Adrenal gland (tissue), 12 donors: ENCODE measurements around the gene KIAA1671. TPM values are rescaled to one million over a fixed set of nuclear protein-coding genes. Genes with fewer than 3 reads are reported as not detected.

Experiments used
- DNase-seq, 7 donors: peaks; one replicate each; pipeline ENCODE4 v3.0.0-alpha.2; 2019 to 2020
- H3K27ac ChIP-seq, 5 donors: fragments of 200-600 bp; sonication (generic) in 4 of 5; 1 replicate in 3 of 5; 2 replicates in 2 of 5; pipeline versions ENCODE4 v1.5.1 to v1.8.0; 2016 to 2020; ENCODE audit warnings: mild to moderate bottlenecking in 1 of 5
- H3K27me3 ChIP-seq: fragments of 200-600 bp; 2 replicates; pipeline ENCODE4 v1.8.0; 2021
- H3K36me3 ChIP-seq, 2 donors: fragments of 200-600 bp; replicated peaks in 1 of 2; 1 replicate in 1 of 2; 2 replicates in 1 of 2; pipeline versions ENCODE4 v1.5.1 to v1.8.0; 2018 to 2022
- H3K4me1 ChIP-seq, 2 donors: fragments of 200-600 bp; replicated peaks in 1 of 2; 1 replicate in 1 of 2; 2 replicates in 1 of 2; pipeline versions ENCODE4 v1.5.1 to v1.8.0; 2018 to 2021
- H3K4me3 ChIP-seq, 4 donors: fragments of 200-600 bp; sonication (generic) in 3 of 4; one replicate each; pipeline ENCODE4 v1.5.1; 2016 to 2018
- H3K9me3 ChIP-seq, 3 donors: fragments of 200-600 bp; sonication (generic) in 1 of 3; replicated peaks in 1 of 3; 1 replicate in 2 of 3; 2 replicates in 1 of 3; pipeline versions ENCODE4 v1.5.1 to v1.8.0; 2016 to 2021
- POLR2A ChIP-seq, 2 donors: fragments of 450-650 bp; IDR thresholded peaks; one replicate each; pipeline ENCODE4 v1.6.1; 2017; ENCODE audit warnings: antibody characterized with exemption in 2 of 2, mild to moderate bottlenecking in 2 of 2, moderate library complexity in 1 of 2
- WGBS, 4 donors: extraction: QIAGEN DNeasy Blood & Tissue Kit in 2 of 4; methylation state at CpG; one replicate each; pipeline versions ENCODE4 v1.1.5 to v1.1.7; 2013 to 2017; 5-methylcytosine and 5-hydroxymethylcytosine counted together
- intact Hi-C, 2 donors: fragments of 100-400 bp; cut with DNase I; formaldehyde crosslinking; loops; one replicate each; pipeline versions ENCODE4 v1.14.1 to v1.15.0; 2022 to 2023
- polyA plus RNA-seq, 3 donors: library from polyadenylated mRNA; stranded (reverse); fragments of 200-250 nt in 2 of 3; fragments of 350-450 nt in 1 of 3; fragmentation: Illumina TruSeq in 1 of 3; extraction: RNeasy Lipid Tissue Mini Kit (QIAGEN cat#74804) in 1 of 3; gene quantifications; one replicate each; pipeline ENCODE4 v1.2.3, GENCODE V29; 2013 to 2014
- total RNA-seq, 9 donors: library from RNA; depleted of rRNA in 4 of 9; stranded (reverse); fragments of >200 nt in 4 of 9; fragments of 120-200 nt in 1 of 9; fragmentation: NEBNext Ultra II Directional in 1 of 9; extraction: Animal tissue kit (Norgen Biotek cat#: 25700) in 1 of 9; gene quantifications; one replicate each; pipeline versions ENCODE4 v1.1.0 to v1.2.4, GENCODE V29; 2013 to 2023
- TF ChIP-seq, protein P1 (sequence below), 6 experiments: fragments of 450-650 bp in 4 of 6; fragments of 200-600 bp in 2 of 6; sonication (generic) in 1 of 6; IDR thresholded peaks; 1 replicate in 5 of 6; 2 replicates in 1 of 6; pipeline versions ENCODE4 v1.5.1 to v1.8.0; 2016 to 2021; ENCODE audit warnings: antibody characterized with exemption in 6 of 6, mild to moderate bottlenecking in 2 of 6, moderate library complexity in 1 of 6
- donor health status: healthy with polysubstance abuse.
- donor health status: Bipolar disorder and iron deficiency.
- donor health status: DM: yes; HTN: yes; CAD: no.
- donor health status: DM: no; HTN: no; CAD: no.
- donor health status: DM: no; HTN: no; CAD: no.
- donor health status: DM: yes; HTN: yes; CAD: no.

Gene KIAA1671
- total and polyA plus RNA-seq, 12 donors = 5.3 to 71.0 (median 45.8) TPM

DNA sequence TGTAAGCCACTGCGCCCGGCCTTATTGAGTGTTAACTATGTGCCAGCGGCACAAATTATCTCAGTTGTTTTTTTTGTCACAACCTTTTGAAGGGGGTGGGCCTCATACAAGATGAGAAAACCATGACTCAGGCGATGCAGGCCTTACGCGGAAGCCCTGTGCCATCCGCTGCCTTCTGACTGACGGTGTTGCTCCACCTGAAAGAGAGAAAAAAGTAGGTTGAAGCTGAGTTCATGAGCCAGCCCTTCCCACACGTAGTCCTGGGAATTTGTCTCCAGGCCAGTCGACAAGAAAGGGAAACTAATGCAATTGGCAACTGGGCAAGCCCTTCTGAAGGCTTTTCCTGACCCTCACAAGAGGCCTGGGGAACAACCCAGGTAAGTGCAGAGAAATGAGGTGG, 150.2 kb downstream of the KIAA1671 start:
- TF ChIP-seq, protein P1, sequence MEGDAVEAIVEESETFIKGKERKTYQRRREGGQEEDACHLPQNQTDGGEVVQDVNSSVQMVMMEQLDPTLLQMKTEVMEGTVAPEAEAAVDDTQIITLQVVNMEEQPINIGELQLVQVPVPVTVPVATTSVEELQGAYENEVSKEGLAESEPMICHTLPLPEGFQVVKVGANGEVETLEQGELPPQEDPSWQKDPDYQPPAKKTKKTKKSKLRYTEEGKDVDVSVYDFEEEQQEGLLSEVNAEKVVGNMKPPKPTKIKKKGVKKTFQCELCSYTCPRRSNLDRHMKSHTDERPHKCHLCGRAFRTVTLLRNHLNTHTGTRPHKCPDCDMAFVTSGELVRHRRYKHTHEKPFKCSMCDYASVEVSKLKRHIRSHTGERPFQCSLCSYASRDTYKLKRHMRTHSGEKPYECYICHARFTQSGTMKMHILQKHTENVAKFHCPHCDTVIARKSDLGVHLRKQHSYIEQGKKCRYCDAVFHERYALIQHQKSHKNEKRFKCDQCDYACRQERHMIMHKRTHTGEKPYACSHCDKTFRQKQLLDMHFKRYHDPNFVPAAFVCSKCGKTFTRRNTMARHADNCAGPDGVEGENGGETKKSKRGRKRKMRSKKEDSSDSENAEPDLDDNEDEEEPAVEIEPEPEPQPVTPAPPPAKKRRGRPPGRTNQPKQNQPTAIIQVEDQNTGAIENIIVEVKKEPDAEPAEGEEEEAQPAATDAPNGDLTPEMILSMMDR (IDR thresholded peaks at IDR 0.05) = no peak
- no peak for TF ChIP-seq POLR2A (IDR thresholded peaks at IDR 0.05)
- intact Hi-C loops = no loop called here
- WGBS, 4 donors = 79 to 86% (median 84%) methylated on average over 10 of the region's 10 CpGs
- Histone ChIP-seq H3K4me3 (no peak overlapping the region), H3K27me3 (no peaks in the 10 kb centered on the region), H3K36me3 (no peaks in the 10 kb centered on the region), H3K27ac (no peak overlapping the region), H3K4me1 (peaks cover 0 to 5% of the 10 kb centered on the region in 2 donors), H3K9me3 (no peaks in the 10 kb centered on the region)
- DNase-seq = peak in 1 of 7 donors; percentile 34

- intact Hi-C loops = no loop called here
- no peaks in the 10 kb centered on the region for H3K9me3 ChIP-seq
- H3K27ac ChIP-seq = no peak overlapping the region
- 74 to 86% (median 76%) methylated on average over 6 of the region's 6 CpGs for WGBS, 4 donors
- TF ChIP-seq, protein P1 (IDR thresholded peaks at IDR 0.05) = no peak
- TF ChIP-seq POLR2A (IDR thresholded peaks at IDR 0.05) = no peak
- H3K27me3 ChIP-seq = no peaks in the 10 kb centered on the region
- no peak for DNase-seq
- no peak overlapping the region for H3K4me3 ChIP-seq
- no peaks in the 10 kb centered on the region for H3K4me1 ChIP-seq
- H3K36me3 ChIP-seq = no peaks in the 10 kb centered on the region
Measured at GRCh38 chr22:25104367-25104766, 151.9 kb downstream of the KIAA1671 start.

GRCh38 chr22:25105817-25106650, 153.5 kb downstream of the KIAA1671 start:
- Histone ChIP-seq H3K27ac (peak overlapping the region in 1 of 5 donors; percentile 34), H3K36me3 (no peaks in the 10 kb centered on the region), H3K4me1 (peaks cover under 1% of the 10 kb centered on the region in 2 donors), H3K4me3 (no peak overlapping the region), H3K9me3 (no peaks in the 10 kb centered on the region), H3K27me3 (no peaks in the 10 kb centered on the region)
- intact Hi-C loops = no loop called here
- no peak for TF ChIP-seq POLR2A (IDR thresholded peaks at IDR 0.05)
- TF ChIP-seq, protein P1 (IDR thresholded peaks at IDR 0.05) = no peak
- DNase-seq = no peak
- WGBS, 4 donors = 70 to 85% (median 76%) methylated on average over 7 of the region's 7 CpGs

- H3K27me3 ChIP-seq = no peaks in the 10 kb centered on the region
- no peak overlapping the region for H3K4me3 ChIP-seq
- H3K36me3 ChIP-seq = no peaks in the 10 kb centered on the region
- peaks cover 38 to 41% of the 10 kb centered on the region in 2 donors for H3K4me1 ChIP-seq
- H3K27ac ChIP-seq = peak overlapping the region in 3 of 5 donors; percentile 83 to 91 (median 87)
- H3K9me3 ChIP-seq = no peaks in the 10 kb centered on the region
- 89 to 95% (median 91%) methylated on average over 6 of the region's 6 CpGs for WGBS, 4 donors
- intact Hi-C loops = loop anchor here in 1 of 2 donors (2.0 kb wide), 1 partner anchor 63 kb away; no protein-coding TSS in a partner anchor
- TF ChIP-seq POLR2A (IDR thresholded peaks at IDR 0.05) = no peak
- TF ChIP-seq, protein P1 (IDR thresholded peaks at IDR 0.05) = no peak
- DNase-seq = no peak
Measured at GRCh38 chr22:25109878-25110595, 157.5 kb downstream of the KIAA1671 start.
